ENCODE results near the gene MED31. TPM values are rescaled to one million over a fixed set of nuclear protein-coding genes. Genes with fewer than 3 reads are reported as not detected.

MED31 gene
- total RNA-seq, 5 donors from 2014 or later (not counting 1 experiment from before 2014, with no cell fraction given), result 18.9 to 26.3 (median 22.1) TPM

- ATAC-seq (replicated peaks in 1 of 4) (no peak), DNase-seq (no peak)
- Mint-ChIP-seq H3K36me3 (peaks cover 13% of the 10 kb centered on the region), H3K27me3 (no peaks in the 10 kb centered on the region), H3K4me3 (peak overlapping the region; percentile 92 to 95 (median 95)), H3K4me1 (peaks cover 38 to 55% (median 43%) of the 10 kb centered on the region in 3 donors), H3K9me3 (no peaks in the 10 kb centered on the region), H3K27ac (peak overlapping the region in 1 of 2 donors; percentile 22)
- POLR2A ChIA-PET, result interaction anchor here (0.7 to 1.3 kb wide), 2 partner anchors 13 to 23 kb away, joined by 4 read pairs; partner anchors contain the start of genes C17orf100 (in 1 of the 2) and MED31 (in 1 of the 2)
- H3K4me3 ChIP-seq (ENCODE audit: control insufficient read depth in 1 of 2, extremely low read depth in 1 of 2, low read length in 1 of 2), result no peak overlapping the region
- peaks cover 12 to 37% of the 10 kb centered on the region in 2 experiments for H3K4me1 ChIP-seq (ENCODE audit: control insufficient read depth in 1 of 2, extremely low read depth in 1 of 2, insufficient read depth in 2 of 2, low read length in 2 of 2)
- CTCF ChIA-PET, result no interaction called here
- H3K27ac ChIP-seq (ENCODE audit: low read length), result no peak overlapping the region
- no peaks in the 10 kb centered on the region for H3K27me3 ChIP-seq (replicated peaks in 1 of 2; ENCODE audit: control insufficient read depth in 2 of 2, extremely low read depth in 1 of 2, insufficient read depth in 2 of 2, low read length in 1 of 2)
- H3K36me3 ChIP-seq (ENCODE audit: control insufficient read depth in 2 of 2, extremely low read depth in 1 of 2, insufficient read depth in 1 of 2, low read length in 1 of 2), result peaks cover 6 to 21% of the 10 kb centered on the region in 2 donors
- H3K9me3 ChIP-seq, result no peaks in the 10 kb centered on the region
- 70% methylated on average over 24 of the region's 24 CpGs for WGBS (ENCODE audit: insufficient coverage)
These were observed 13.1 kb downstream of the MED31 start for GRCh38 chr17:6638046-6638908.

DNA sequence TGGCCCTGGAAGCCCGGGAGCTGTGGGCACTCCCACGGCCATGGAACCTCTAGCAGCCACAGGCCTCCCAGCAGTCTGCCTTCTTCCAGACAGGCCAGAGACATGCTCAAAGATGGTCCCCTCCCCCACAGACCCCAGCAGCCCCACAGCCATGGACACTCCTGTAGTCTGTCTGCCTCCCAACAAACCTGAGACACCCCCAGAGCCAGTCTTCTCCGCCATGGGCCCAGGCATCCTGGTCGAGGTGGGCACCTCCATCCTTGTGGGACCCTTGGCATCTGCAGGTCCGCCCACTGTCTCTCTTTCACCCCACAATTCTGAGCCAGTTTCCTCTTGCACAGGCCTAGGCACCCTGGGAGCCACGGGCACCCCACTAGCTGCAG lies 14.0 kb downstream of the MED31 start:
- H3K9me3 ChIP-seq, result no peaks in the 10 kb centered on the region
- H3K27ac ChIP-seq (ENCODE audit: low read length), result no peak overlapping the region
- H3K36me3 Mint-ChIP-seq, result peaks cover 21% of the 10 kb centered on the region
- H3K27me3 Mint-ChIP-seq, result no peaks in the 10 kb centered on the region
- ChIA-PET POLR2A (interaction anchor here in 1 of 2 donors (1.3 kb wide), 1 partner anchor 14 kb away, joined by 4 read pairs; the partner anchor contains the start of genes C17orf100 and MED31), CTCF (no interaction called here)
- DNase-seq (no peak), ATAC-seq (replicated peaks in 1 of 4) (no peak)
- 91% methylated on average over 6 of the region's 6 CpGs for WGBS (ENCODE audit: insufficient coverage)
- no peaks in the 10 kb centered on the region for H3K9me3 Mint-ChIP-seq
- no peaks in the 10 kb centered on the region for H3K27me3 ChIP-seq (replicated peaks in 1 of 2; ENCODE audit: control insufficient read depth in 2 of 2, extremely low read depth in 1 of 2, insufficient read depth in 2 of 2, low read length in 1 of 2)
- peaks cover 6 to 20% of the 10 kb centered on the region in 2 donors for H3K36me3 ChIP-seq (ENCODE audit: control insufficient read depth in 2 of 2, extremely low read depth in 1 of 2, insufficient read depth in 1 of 2, low read length in 1 of 2)
- H3K27ac Mint-ChIP-seq, result no peak overlapping the region
- peaks cover 31 to 49% (median 34%) of the 10 kb centered on the region in 3 donors for H3K4me1 Mint-ChIP-seq
- peak overlapping the region in 1 of 3 donors; percentile 2 for H3K4me3 Mint-ChIP-seq
- peaks cover 11 to 37% of the 10 kb centered on the region in 2 experiments for H3K4me1 ChIP-seq (ENCODE audit: control insufficient read depth in 1 of 2, extremely low read depth in 1 of 2, insufficient read depth in 2 of 2, low read length in 2 of 2)
- H3K4me3 ChIP-seq (ENCODE audit: control insufficient read depth in 1 of 2, extremely low read depth in 1 of 2, low read length in 1 of 2), result no peak overlapping the region

- H3K4me1 Mint-ChIP-seq, result peaks cover 25 to 43% (median 30%) of the 10 kb centered on the region in 3 donors
- Histone ChIP-seq H3K4me3 (ENCODE audit: control insufficient read depth in 1 of 2, extremely low read depth in 1 of 2, low read length in 1 of 2) (no peak overlapping the region), H3K27me3 (replicated peaks in 1 of 2; ENCODE audit: control insufficient read depth in 2 of 2, extremely low read depth in 1 of 2, insufficient read depth in 2 of 2, low read length in 1 of 2) (no peaks in the 10 kb centered on the region), H3K4me1 (ENCODE audit: control insufficient read depth in 1 of 2, extremely low read depth in 1 of 2, insufficient read depth in 2 of 2, low read length in 2 of 2) (peaks cover 5 to 37% of the 10 kb centered on the region in 2 experiments), H3K9me3 (no peaks in the 10 kb centered on the region), H3K27ac (ENCODE audit: low read length) (no peak overlapping the region), H3K36me3 (ENCODE audit: control insufficient read depth in 2 of 2, extremely low read depth in 1 of 2, insufficient read depth in 1 of 2, low read length in 1 of 2) (peaks cover 6 to 25% of the 10 kb centered on the region in 2 donors)
- peaks cover 25% of the 10 kb centered on the region for H3K36me3 Mint-ChIP-seq
- H3K27me3 Mint-ChIP-seq, result no peaks in the 10 kb centered on the region
- 97% methylated on average over 17 of the region's 17 CpGs for WGBS (ENCODE audit: insufficient coverage)
- no peak for ATAC-seq (replicated peaks in 1 of 4)
- H3K9me3 Mint-ChIP-seq, result no peaks in the 10 kb centered on the region
- peak overlapping the region in 1 of 2 donors; percentile 37 for H3K27ac Mint-ChIP-seq
- no peak for DNase-seq
- ChIA-PET POLR2A (interaction anchor here in 1 of 2 donors (1.3 kb wide), 1 partner anchor 14 kb away, joined by 4 read pairs; the partner anchor contains the start of genes C17orf100 and MED31), CTCF (no interaction called here)
- peak overlapping the region in 1 of 3 donors; percentile 2 for H3K4me3 Mint-ChIP-seq
These were observed 14.6 kb downstream of the MED31 start for GRCh38 chr17:6636616-6637457.

DNA sequence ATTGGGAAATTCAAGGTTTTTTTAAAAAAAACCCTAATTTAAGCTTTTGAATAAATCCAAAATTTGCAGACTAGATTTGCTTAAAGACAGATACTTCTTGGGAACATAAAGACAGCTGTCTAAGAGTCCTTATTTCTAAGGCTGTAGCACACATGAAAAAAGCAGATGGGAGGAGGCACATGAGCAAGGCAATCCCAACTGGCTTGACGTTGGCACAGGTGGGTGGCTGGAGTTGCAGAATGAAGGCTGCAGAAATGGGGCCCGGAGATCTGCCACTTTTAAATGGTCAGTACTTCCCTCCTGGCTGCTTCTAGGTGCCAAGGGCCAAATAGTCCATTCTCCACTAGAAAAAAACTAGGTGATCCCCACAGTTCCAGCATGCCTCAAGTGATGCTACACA lies 15.3 kb downstream of the MED31 start:
- peaks cover 22 to 36% (median 27%) of the 10 kb centered on the region in 3 donors for H3K4me1 Mint-ChIP-seq
- no peak overlapping the region for H3K27ac Mint-ChIP-seq
- Histone ChIP-seq H3K9me3 (no peaks in the 10 kb centered on the region), H3K4me1 (ENCODE audit: control insufficient read depth in 1 of 2, extremely low read depth in 1 of 2, insufficient read depth in 2 of 2, low read length in 2 of 2) (peaks cover 2 to 30% of the 10 kb centered on the region in 2 experiments), H3K27me3 (replicated peaks in 1 of 2; ENCODE audit: control insufficient read depth in 2 of 2, extremely low read depth in 1 of 2, insufficient read depth in 2 of 2, low read length in 1 of 2) (no peaks in the 10 kb centered on the region), H3K4me3 (ENCODE audit: control insufficient read depth in 1 of 2, extremely low read depth in 1 of 2, low read length in 1 of 2) (no peak overlapping the region), H3K27ac (ENCODE audit: low read length) (no peak overlapping the region), H3K36me3 (ENCODE audit: control insufficient read depth in 2 of 2, extremely low read depth in 1 of 2, insufficient read depth in 1 of 2, low read length in 1 of 2) (peaks cover 6 to 31% of the 10 kb centered on the region in 2 donors)
- no peak for ATAC-seq (replicated peaks in 1 of 4)
- H3K4me3 Mint-ChIP-seq, result no peak overlapping the region
- no peaks in the 10 kb centered on the region for H3K27me3 Mint-ChIP-seq
- H3K9me3 Mint-ChIP-seq, result no peaks in the 10 kb centered on the region
- no peak for DNase-seq
- POLR2A ChIA-PET, result no interaction called here
- H3K36me3 Mint-ChIP-seq, result peaks cover 29% of the 10 kb centered on the region
- CTCF ChIA-PET, result no interaction called here
- WGBS (ENCODE audit: insufficient coverage), result 100% methylated on average over 2 of the region's 2 CpGs

- no peak overlapping the region for H3K4me3 ChIP-seq (ENCODE audit: control insufficient read depth in 1 of 2, extremely low read depth in 1 of 2, low read length in 1 of 2)
- H3K4me1 Mint-ChIP-seq, result peaks cover 13 to 23% (median 17%) of the 10 kb centered on the region in 3 donors
- no peak overlapping the region for H3K4me3 Mint-ChIP-seq
- peaks cover 0 to 9% of the 10 kb centered on the region in 2 experiments for H3K4me1 ChIP-seq (ENCODE audit: control insufficient read depth in 1 of 2, extremely low read depth in 1 of 2, insufficient read depth in 2 of 2, low read length in 2 of 2)
- no peak for DNase-seq
- no peaks in the 10 kb centered on the region for H3K27me3 Mint-ChIP-seq
- ChIA-PET CTCF (no interaction called here), POLR2A (no interaction called here)
- no peaks in the 10 kb centered on the region for H3K9me3 Mint-ChIP-seq
- no peak overlapping the region for H3K27ac ChIP-seq (ENCODE audit: low read length)
- H3K27me3 ChIP-seq (replicated peaks in 1 of 2; ENCODE audit: control insufficient read depth in 2 of 2, extremely low read depth in 1 of 2, insufficient read depth in 2 of 2, low read length in 1 of 2), result no peaks in the 10 kb centered on the region
- ATAC-seq (replicated peaks in 1 of 4), result no peak
- WGBS (ENCODE audit: insufficient coverage), result no CpG with 5 or more reads among the region's 3 CpGs
- peaks cover 6 to 39% of the 10 kb centered on the region in 2 donors for H3K36me3 ChIP-seq (ENCODE audit: control insufficient read depth in 2 of 2, extremely low read depth in 1 of 2, insufficient read depth in 1 of 2, low read length in 1 of 2)
- peaks cover 44% of the 10 kb centered on the region for H3K36me3 Mint-ChIP-seq
- no peaks in the 10 kb centered on the region for H3K9me3 ChIP-seq
- no peak overlapping the region for H3K27ac Mint-ChIP-seq
These were observed 18.1 kb downstream of the MED31 start for GRCh38 chr17:6633263-6633662.

- H3K27ac ChIP-seq (ENCODE audit: low read length), result no peak overlapping the region
- Mint-ChIP-seq H3K9me3 (no peaks in the 10 kb centered on the region), H3K4me1 (peaks cover 6 to 15% (median 12%) of the 10 kb centered on the region in 3 donors), H3K36me3 (peaks cover 50% of the 10 kb centered on the region), H3K4me3 (no peak overlapping the region), H3K27me3 (no peaks in the 10 kb centered on the region), H3K27ac (no peak overlapping the region)
- ChIA-PET POLR2A (no interaction called here), CTCF (no interaction called here)
- ATAC-seq (replicated peaks in 1 of 4) (no peak), DNase-seq (no peak)
- no peaks in the 10 kb centered on the region for H3K27me3 ChIP-seq (replicated peaks in 1 of 2; ENCODE audit: control insufficient read depth in 2 of 2, extremely low read depth in 1 of 2, insufficient read depth in 2 of 2, low read length in 1 of 2)
- H3K4me1 ChIP-seq (ENCODE audit: control insufficient read depth in 1 of 2, extremely low read depth in 1 of 2, insufficient read depth in 2 of 2, low read length in 2 of 2), result peaks cover 0 to 1% of the 10 kb centered on the region in 2 experiments
- peaks cover 5 to 45% of the 10 kb centered on the region in 2 donors for H3K36me3 ChIP-seq (ENCODE audit: control insufficient read depth in 2 of 2, extremely low read depth in 1 of 2, insufficient read depth in 1 of 2, low read length in 1 of 2)
- H3K4me3 ChIP-seq (ENCODE audit: control insufficient read depth in 1 of 2, extremely low read depth in 1 of 2, low read length in 1 of 2), result no peak overlapping the region
- no peaks in the 10 kb centered on the region for H3K9me3 ChIP-seq
These were observed 18.9 kb downstream of the MED31 start for GRCh38 chr17:6632530-6632929.

Data from T-cell (primary cell).